ENCODE measurements around the gene CCNK.

The CCNK gene

GRCh38 chr14:99480917-99481744 lies at the start of gene CCNK:
CCNK (plus strand) TSS chr14:99481409; CDS start chr14:99492678, 11,269 bp downstream.
- H3K4me3 ChIP-seq (ENCODE audit: low read depth, low read length), result peak within 1 kb of the TSS; percentile 85
- TF ChIP-seq CTCF (IDR thresholded peaks at IDR 0.05; ENCODE audit: borderline replicate concordance, insufficient read depth, low read depth, low read length), result no peak

- H3K4me3 ChIP-seq (ENCODE audit: low read depth, low read length), result no peak overlapping the region
- no peak for TF ChIP-seq CTCF (IDR thresholded peaks at IDR 0.05; ENCODE audit: borderline replicate concordance, insufficient read depth, low read depth, low read length)
Measured at GRCh38 chr14:99431986-99432385, 49.2 kb upstream of the CCNK start.

- H3K4me3 ChIP-seq (ENCODE audit: low read depth, low read length), result no peak overlapping the region
- TF ChIP-seq CTCF (IDR thresholded peaks at IDR 0.05; ENCODE audit: borderline replicate concordance, insufficient read depth, low read depth, low read length), result no peak
Measured at GRCh38 chr14:99432485-99432884, 48.7 kb upstream of the CCNK start.

GRCh38 chr14:99435327-99435726 lies 45.9 kb upstream of the CCNK start:
- TF ChIP-seq CTCF (IDR thresholded peaks at IDR 0.05; ENCODE audit: borderline replicate concordance, insufficient read depth, low read depth, low read length), result no peak
- no peak overlapping the region for H3K4me3 ChIP-seq (ENCODE audit: low read depth, low read length)

GRCh38 chr14:99436247-99437180 lies 44.7 kb upstream of the CCNK start:
- TF ChIP-seq CTCF (IDR thresholded peaks at IDR 0.05; ENCODE audit: borderline replicate concordance, insufficient read depth, low read depth, low read length), result no peak
- H3K4me3 ChIP-seq (ENCODE audit: low read depth, low read length), result no peak overlapping the region

- no peak overlapping the region for H3K4me3 ChIP-seq (ENCODE audit: low read depth, low read length)
Measured at GRCh38 chr14:99437706-99438105, 43.5 kb upstream of the CCNK start.

More at GRCh38 chr14:99437706-99438105, 43.5 kb upstream of the CCNK start:
- TF ChIP-seq CTCF (IDR thresholded peaks at IDR 0.05; ENCODE audit: borderline replicate concordance, insufficient read depth, low read depth, low read length), result no peak
